Esophagus squamous epithelium (tissue), 5 donors: ENCODE measurements around the gene SMPD2. TPM values are rescaled to one million over a fixed set of nuclear protein-coding genes. Genes with fewer than 3 reads are reported as not detected.

Source experiments
- DNase-seq: peaks from one replicate; lab custom pipeline; 2025; lab: John Stamatoyannopoulos, UW
- H3K27ac ChIP-seq, 4 donors: fragments of 200-600 bp; sonication (generic); one replicate each; pipeline ENCODE4 v1.5.1; 2016 to 2019; ENCODE audit warnings: mild to moderate bottlenecking in 1 of 4
- H3K27me3 ChIP-seq, 4 donors: fragments of 200-600 bp; sonication (generic); 1 replicate in 3 of 4; 2 replicates in 1 of 4; pipeline versions ENCODE4 v1.5.1 to v1.6.0; 2017 to 2021; ENCODE audit warnings: antibody characterized with exemption in 1 of 4
- H3K36me3 ChIP-seq, 3 donors: fragments of 200-600 bp; sonication (generic); one replicate each; pipeline ENCODE4 v1.5.1; 2016 to 2019
- H3K4me1 ChIP-seq, 3 donors: fragments of 200-600 bp; sonication (generic); one replicate each; pipeline ENCODE4 v1.5.1; 2017 to 2019
- H3K4me3 ChIP-seq, 4 donors: fragments of 200-600 bp; sonication (generic); 1 replicate in 3 of 4; 2 replicates in 1 of 4; pipeline ENCODE4 v1.5.1; 2016 to 2019; ENCODE audit warnings: mild to moderate bottlenecking in 2 of 4, moderate library complexity in 1 of 4
- H3K9me3 ChIP-seq, 3 donors: fragments of 200-600 bp; sonication (generic); one replicate each; pipeline ENCODE4 v1.5.1; 2016 to 2019
- CTCF ChIP-seq, 6 experiments: fragments of 450-650 bp in 4 of 6; fragments of 200-600 bp in 2 of 6; sonication (generic) in 2 of 6; IDR thresholded peaks; one replicate each; pipeline ENCODE4 v1.5.1; 2016 to 2019; ENCODE audit warnings: antibody characterized with exemption in 6 of 6, mild to moderate bottlenecking in 4 of 6, moderate library complexity in 4 of 6
- POLR2A ChIP-seq, 4 donors: fragments of 450-650 bp; IDR thresholded peaks; one replicate each; pipeline ENCODE4 v1.6.1; 2017; ENCODE audit warnings: antibody characterized with exemption in 4 of 4, mild to moderate bottlenecking in 4 of 4, moderate library complexity in 3 of 4
- WGBS, 2 donors: methylation state at CpG; one replicate each; pipeline ENCODE4 v1.1.5; 2018; 5-methylcytosine and 5-hydroxymethylcytosine counted together
- intact Hi-C: fragments of 100-400 bp; cut with DNase I; formaldehyde crosslinking; loops from one replicate; pipeline ENCODE4 v1.15.0; 2022
- total RNA-seq, 4 donors: library from RNA; depleted of rRNA; stranded (reverse); fragments of >200 nt; gene quantifications; one replicate each; pipeline ENCODE4 v1.1.0, GENCODE V29; 2016
- donor health status: DM: yes; HTN: yes; CAD: no.

SMPD2 gene
- total RNA-seq, 4 donors from 2014 or later: 10.6 to 28.1 (median 24.0) TPM

GRCh38 chr6:109473120-109473519 lies 32.6 kb downstream of the SMPD2 start:
- peaks cover 10 to 98% (median 33%) of the 10 kb centered on the region in 3 donors for H3K36me3 ChIP-seq
- no peak for TF ChIP-seq CTCF (IDR thresholded peaks at IDR 0.05)
- no peak for TF ChIP-seq POLR2A (IDR thresholded peaks at IDR 0.05)
- H3K9me3 ChIP-seq: no peaks in the 10 kb centered on the region
- 88 to 98% methylated on average over 3 of the region's 3 CpGs for WGBS, 2 donors
- H3K27me3 ChIP-seq: no peaks in the 10 kb centered on the region
- intact Hi-C loops: no loop called here
- no peak for DNase-seq
- no peak overlapping the region for H3K27ac ChIP-seq
- no peak overlapping the region for H3K4me3 ChIP-seq
- H3K4me1 ChIP-seq: peaks cover 4 to 17% (median 14%) of the 10 kb centered on the region in 3 donors

GRCh38 chr6:109474995-109475394 lies 34.5 kb downstream of the SMPD2 start:
- H3K4me3 ChIP-seq: no peak overlapping the region
- no peak overlapping the region for H3K27ac ChIP-seq
- intact Hi-C loops: no loop called here
- no peak for TF ChIP-seq CTCF (IDR thresholded peaks at IDR 0.05)
- no peak for TF ChIP-seq POLR2A (IDR thresholded peaks at IDR 0.05)
- H3K36me3 ChIP-seq: peaks cover 10 to 84% (median 33%) of the 10 kb centered on the region in 3 donors
- no peaks in the 10 kb centered on the region for H3K27me3 ChIP-seq
- H3K9me3 ChIP-seq: no peaks in the 10 kb centered on the region
- peaks cover 15 to 36% (median 31%) of the 10 kb centered on the region in 3 donors for H3K4me1 ChIP-seq
- no peak for DNase-seq
- WGBS, 2 donors: 69 to 82% methylated on average over 4 of the region's 4 CpGs

GRCh38 chr6:109475625-109476024 lies 35.1 kb downstream of the SMPD2 start:
- Histone ChIP-seq H3K9me3 (no peaks in the 10 kb centered on the region), H3K4me1 (peaks cover 21 to 42% (median 37%) of the 10 kb centered on the region in 3 donors), H3K36me3 (peaks cover 10 to 84% (median 36%) of the 10 kb centered on the region in 3 donors), H3K27me3 (no peaks in the 10 kb centered on the region), H3K27ac (no peak overlapping the region), H3K4me3 (no peak overlapping the region)
- no peak for DNase-seq
- 92 to 96% methylated on average over 2 of the region's 2 CpGs for WGBS, 2 donors
- intact Hi-C loops: no loop called here
- no peak for TF ChIP-seq POLR2A (IDR thresholded peaks at IDR 0.05)
- TF ChIP-seq CTCF (IDR thresholded peaks at IDR 0.05): no peak

- intact Hi-C loops: no loop called here
- no peak for TF ChIP-seq POLR2A (IDR thresholded peaks at IDR 0.05)
- TF ChIP-seq CTCF (IDR thresholded peaks at IDR 0.05): no peak
- H3K27ac ChIP-seq: no peak overlapping the region
- no peak overlapping the region for H3K4me3 ChIP-seq
- 100% methylated on average over 2 of the region's 2 CpGs for WGBS, 2 donors
- no peak for DNase-seq
- peaks cover 28 to 58% (median 53%) of the 10 kb centered on the region in 3 donors for H3K4me1 ChIP-seq
- H3K9me3 ChIP-seq: no peaks in the 10 kb centered on the region
- no peaks in the 10 kb centered on the region for H3K27me3 ChIP-seq
- peaks cover 15 to 80% (median 26%) of the 10 kb centered on the region in 3 donors for H3K36me3 ChIP-seq
Measured at GRCh38 chr6:109477184-109477583, 36.7 kb downstream of the SMPD2 start.

- WGBS, 2 donors: 80 to 90% methylated on average over 1 to 2 of the region's 2 CpGs
- Histone ChIP-seq H3K4me3 (no peak overlapping the region), H3K4me1 (peaks cover 30 to 63% (median 54%) of the 10 kb centered on the region in 3 donors), H3K27ac (no peak overlapping the region), H3K36me3 (peaks cover 15 to 75% (median 21%) of the 10 kb centered on the region in 3 donors), H3K27me3 (no peaks in the 10 kb centered on the region), H3K9me3 (no peaks in the 10 kb centered on the region)
- intact Hi-C loops: no loop called here
- DNase-seq: no peak
- TF ChIP-seq CTCF (IDR thresholded peaks at IDR 0.05): no peak
- TF ChIP-seq POLR2A (IDR thresholded peaks at IDR 0.05): no peak
Measured at GRCh38 chr6:109477725-109478124, 37.2 kb downstream of the SMPD2 start.
